HG02852 (cell line): ENCODE measurements around the gene THBD.

Experiments
- ATAC-seq: cut with Tn5 transposase; IDR thresholded peaks from one replicate; pipeline ENCODE4 v1.9.1; 2021; ENCODE audit warnings: mild to moderate bottlenecking, moderate library complexity; ENCODE audit not compliant: unreplicated experiment

The THBD gene

DNA sequence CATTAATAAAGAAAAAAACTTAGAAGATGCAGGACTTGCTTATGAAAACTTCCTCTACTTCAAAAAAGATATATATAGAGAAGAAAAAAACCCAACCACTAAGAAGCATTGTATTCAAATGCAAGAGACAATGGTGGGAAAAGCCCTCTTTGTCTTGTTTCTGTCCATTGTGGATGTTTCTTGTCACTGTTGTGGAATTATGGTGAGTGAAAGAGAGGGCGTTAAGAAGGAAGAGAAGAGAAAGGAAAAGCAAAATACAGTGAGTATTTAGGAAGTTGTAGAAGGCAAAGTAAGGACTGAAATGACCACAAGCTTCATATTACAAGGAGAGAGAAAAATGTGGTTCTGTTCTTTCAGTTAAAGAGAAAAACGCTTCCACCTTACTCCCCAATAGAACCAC lies 14.1 kb upstream of the THBD start:
- ATAC-seq: no peak

DNA sequence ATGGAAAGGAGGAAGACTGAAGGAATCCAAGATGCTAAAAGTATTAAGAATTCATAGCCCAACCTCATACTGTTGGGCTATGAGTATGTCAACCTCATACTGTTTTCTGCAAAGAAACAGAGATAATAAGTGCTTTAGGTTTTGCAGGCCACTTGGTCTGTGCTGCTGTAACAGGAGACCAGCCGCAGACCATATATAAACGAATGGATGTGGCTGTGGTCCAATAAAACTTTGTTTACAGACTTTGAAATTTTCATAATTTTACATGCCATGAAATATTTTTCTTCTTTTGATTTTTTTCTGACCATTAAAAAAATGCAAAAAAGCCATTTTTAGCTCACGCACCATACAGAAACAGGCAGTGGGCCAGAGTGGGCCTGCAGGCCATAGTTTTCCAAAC lies 13.7 kb upstream of the THBD start:
- ATAC-seq: no peak

DNA sequence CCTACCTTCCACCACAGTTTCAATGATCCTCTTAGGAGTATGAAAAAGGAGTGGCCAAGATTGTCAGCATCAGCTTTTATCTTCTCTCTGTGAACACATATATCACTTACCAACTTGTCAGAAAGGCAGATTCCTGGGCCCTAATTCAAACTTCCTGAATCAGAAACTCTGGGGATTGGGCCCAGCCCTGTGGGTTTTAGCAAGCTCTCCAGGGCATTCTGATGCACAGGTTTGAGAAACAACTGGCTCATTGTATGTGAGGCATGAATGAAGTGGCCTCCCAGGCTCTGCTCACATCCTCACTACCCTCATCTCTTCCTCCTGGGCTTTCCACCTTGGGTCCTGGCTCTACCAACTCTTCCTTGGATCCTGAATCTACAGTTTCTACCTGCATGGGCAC lies 13.2 kb upstream of the THBD start:
- ATAC-seq: no peak

DNA sequence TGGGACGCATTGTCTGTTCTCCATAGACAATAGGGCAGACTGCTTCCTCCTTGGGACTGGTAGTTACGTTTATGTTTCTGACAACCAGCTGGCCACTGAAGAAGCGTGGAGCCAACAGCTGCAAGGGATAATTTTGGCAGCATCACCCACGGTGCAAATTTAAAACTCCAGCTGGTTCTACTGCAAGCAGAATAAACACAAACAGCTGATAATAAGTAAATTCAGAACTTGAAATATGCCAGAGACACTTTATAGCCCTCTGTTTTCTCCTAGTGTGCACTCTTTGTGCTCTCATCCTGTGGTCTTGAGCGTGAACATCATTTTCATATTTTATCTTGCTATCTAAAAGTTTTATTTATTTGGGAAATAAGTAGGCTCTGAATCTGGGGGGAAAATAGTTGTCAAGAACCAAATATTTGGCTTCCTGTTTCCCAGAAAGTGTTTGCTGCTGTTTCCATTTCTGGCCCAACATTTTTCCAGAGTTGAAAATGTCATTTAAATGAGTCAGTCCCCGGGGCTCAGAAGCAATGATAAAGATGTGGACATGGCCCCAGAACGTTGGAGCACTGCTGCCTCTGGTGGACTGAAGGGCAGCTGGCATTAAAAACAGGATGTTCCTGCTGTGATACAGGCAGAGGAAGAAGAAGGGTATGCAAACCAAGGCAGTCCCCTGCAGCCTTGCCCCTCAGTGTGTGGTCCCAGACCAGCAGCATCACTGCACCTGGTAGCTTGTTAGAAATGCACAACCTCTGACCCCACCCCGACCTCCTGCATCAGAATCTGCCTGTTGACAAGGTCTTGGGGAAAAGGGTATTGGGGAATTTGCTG lies 12.5 kb upstream of the THBD start:
- no peak for ATAC-seq

DNA sequence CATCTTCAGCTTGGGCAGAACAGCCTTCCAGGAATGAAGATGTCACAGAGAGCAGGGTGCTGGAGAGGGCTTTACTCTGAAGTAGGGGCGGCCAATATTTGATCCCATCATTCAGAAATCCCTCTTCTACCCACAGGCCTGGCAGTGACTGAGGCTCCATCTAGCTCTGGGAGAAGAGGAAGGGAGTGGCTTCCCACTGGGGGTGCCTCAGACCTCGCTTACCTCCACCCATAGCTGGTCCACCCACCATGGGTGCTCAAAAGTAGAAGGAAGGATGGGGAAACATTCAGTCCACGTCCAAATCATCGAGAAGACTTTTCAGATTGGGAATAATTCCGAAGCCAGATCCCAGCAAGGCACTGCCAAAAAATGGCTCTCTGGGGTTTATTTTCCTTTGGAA lies 11.8 kb upstream of the THBD start:
- ATAC-seq: no peak

DNA sequence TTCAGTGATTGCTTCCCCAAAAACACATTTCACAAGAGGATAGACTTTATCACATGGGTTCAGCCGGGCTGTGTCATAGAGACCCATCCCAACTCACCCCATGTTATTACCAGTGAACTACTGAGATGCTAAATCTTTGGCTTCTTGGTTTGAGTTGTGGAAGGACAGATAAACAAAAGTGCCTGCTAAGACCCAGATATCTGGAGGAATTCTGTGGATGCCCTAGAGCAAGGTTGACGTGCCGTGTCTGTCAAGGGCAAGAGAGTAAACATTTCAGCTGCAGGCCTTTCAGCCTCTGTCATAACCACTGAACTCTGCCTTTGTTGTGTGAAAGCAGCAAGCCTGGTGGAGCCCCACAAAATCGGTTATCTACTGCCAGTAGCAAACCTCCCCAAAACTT lies 11.2 kb upstream of the THBD start:
- no peak for ATAC-seq

DNA sequence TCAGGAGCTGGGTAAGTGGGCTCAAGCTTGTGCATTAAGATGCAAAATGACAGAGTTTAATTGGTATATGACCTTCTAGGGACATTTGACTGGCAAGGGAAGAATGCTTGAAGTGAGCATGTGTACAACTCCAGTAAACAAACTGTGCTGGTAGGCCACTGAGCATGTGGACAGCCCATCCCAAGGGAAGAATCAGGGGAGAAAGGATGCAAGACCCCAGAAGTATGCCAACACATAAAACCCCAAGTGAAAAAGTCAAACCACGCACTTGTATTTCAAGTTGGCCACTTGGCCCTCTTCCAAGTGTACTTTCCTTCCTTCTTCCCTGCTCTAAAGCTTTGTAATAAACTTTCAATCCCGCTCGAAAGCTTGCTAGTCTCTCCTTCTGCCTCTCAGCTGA lies 10.4 kb upstream of the THBD start:
- no peak for ATAC-seq

DNA sequence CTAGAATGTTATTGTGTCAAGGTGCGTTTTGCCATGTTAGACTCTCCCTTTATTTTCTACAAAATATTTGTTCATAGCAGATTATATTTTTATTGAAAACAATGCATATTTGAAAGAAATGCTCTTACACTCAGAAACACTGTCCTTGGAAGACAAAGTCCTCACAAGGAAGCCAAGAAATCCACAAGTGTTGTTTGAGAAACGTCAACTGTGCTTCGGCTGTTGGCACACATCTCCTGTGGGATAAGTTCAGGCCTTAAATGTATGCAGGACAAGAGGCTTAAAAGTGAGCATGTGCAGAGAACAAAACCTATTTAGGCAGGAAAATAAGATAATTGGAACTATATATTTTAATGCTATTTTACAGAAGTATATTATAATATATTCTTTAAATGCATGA lies 9.5 kb upstream of the THBD start:
- ATAC-seq: no peak

DNA sequence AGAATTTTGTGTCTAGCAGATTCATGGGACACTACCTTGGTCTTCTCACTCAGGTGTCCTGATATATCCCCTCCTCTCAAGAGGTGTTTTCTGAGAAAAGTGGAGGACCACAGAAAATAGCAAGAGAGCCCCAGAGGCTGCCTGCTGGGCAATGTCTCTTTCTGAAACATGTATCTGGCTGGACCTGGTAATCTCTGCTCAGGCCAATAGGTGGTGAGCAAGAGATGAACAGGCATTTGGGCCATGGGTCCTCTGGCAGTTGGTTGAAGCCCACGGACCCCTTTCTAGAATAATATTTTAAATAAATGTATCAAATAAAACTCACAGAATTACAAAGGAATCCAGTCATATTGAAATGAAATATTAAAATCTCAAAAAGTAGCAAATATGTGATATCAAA lies 8.8 kb upstream of the THBD start:
- no peak for ATAC-seq

DNA sequence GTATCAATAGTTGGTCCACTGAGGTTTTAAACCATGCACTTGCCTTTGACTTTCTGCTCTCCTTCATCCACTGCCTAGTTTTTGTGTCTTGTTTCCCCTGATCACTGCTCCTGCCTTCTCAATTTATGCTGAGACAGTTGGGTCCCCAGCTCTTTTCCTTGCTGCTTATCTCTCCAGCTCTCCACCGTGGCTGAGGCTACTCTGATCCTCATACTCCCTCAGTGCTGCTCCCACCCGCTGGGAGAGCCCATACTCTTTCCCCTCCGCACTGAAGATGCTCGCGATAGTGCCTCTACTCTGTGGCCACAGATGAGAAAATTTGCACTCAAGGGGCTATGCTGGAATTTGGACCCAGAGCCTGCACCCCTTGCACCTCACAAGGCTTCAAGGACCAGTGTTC lies 3.4 kb upstream of the THBD start:
- no peak for ATAC-seq

DNA sequence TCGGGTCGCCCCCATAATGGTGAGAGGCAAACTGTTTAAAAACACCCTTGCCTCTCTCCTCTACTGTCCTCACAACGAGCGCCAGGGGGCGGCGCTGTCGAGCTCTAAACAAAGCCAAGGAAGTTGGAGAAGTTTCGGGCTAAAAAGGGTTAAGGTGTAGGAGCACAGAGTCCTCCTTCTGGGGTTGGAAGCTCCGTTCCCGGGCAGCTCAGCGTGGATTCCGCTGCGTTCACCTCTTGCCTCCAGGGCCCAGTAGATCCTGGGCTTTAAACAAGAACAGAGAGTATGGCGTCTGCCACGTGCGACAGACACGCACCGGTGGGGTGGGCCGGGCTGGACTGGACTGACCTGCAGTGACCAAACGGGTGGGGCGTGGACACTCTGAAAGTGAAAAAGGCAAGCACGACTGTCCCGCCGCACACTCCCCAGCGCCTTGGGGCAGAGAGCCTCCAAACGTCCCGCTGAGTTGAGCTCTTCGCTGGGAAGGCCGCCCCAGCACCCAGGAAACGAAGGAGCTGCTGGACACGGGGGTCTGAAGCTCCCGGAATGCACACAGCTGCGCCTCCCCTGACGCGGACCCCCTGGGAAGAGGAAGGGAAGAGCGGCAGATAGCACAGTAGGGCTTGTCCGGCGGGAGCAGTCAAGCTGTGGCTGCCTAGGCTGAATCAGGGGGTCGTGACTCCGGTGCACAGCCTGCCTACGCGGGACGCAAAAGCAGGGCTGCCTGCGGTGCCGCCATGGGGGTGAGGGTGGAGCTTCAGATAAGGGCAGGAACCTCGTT lies 1.6 kb upstream of the THBD start:
- ATAC-seq: no peak

DNA sequence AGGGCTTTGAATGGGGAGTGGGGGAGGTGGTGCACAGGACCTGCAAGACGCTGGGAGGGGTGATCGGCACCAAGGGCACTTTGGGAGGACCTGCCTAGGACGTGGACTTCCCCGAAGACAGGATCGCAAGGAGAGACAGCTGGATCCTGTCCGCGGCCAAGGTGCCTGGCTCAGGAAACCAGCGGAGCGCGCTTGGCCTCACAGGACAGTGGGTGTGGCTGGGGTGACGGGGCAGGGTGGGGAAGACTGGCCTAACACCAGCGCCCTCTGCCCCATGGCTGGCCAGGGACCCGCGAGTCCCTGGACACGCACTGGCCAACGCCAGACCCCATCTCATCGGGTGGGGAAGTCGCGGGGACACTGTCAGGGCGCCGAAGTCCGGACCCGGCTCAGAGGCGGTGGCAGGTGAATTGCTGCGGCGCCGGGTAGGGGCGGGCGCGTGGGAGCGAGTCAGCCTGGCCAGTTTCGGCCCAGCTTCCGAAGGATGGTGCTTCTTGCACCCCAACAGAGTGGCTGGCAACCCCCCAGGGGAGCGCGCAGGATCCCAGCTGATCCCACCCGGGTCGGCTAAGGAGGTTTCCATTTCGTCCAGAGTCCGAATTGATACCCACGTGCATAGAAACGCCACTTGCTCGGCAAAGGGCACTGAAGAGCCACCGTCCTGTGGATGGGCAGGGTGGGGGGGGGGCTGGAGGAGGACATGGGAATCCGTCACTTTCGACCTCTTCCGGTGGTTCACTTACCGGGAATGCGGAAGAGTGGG lies 785 bp upstream of the THBD start:
- no peak for ATAC-seq

DNA sequence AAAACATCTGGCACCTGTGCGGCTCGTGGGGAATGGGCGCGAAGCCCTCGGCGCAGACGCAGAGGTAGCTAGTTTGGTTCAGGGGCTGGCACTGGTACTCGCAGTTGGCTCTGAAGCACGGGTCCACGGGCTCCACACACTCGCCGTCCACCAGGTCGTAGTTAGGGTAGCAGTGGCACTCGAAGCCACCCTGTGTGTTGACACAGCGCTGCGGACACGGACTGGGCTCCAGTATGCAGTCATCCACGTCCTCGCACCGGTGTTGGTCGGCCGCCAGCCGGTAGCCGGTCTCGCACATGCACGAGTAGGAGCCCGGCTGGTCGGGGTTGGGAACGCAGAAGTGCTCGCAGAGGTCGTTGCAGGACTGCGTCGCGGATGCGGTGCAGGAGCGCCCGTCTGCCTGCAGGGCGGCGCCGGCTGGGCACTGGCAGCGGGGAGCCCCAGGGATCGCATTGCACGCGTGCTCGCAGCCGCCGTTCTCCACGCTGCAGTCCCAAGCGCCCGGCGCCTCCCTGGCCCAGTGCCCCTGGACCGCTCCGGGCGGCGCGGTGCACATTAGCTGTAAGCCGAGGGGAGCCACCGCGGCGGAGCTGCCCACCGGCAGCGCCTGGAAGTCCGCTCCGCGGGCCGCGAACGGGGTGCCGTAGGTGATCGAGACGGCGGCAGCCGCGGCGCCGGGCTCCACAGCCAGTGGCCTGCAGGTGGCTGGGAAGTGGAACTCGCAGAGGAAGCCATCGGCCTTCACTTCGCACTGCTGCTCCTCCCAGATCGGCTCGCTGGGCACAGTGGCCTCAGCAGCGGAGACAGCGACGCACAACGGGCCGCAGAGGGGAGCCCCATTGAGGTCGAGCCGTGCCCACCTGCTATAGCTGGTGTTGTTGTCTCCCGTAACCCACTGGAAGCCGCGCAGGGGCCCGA lies 930 bp downstream of the THBD start:
- no peak for ATAC-seq

DNA sequence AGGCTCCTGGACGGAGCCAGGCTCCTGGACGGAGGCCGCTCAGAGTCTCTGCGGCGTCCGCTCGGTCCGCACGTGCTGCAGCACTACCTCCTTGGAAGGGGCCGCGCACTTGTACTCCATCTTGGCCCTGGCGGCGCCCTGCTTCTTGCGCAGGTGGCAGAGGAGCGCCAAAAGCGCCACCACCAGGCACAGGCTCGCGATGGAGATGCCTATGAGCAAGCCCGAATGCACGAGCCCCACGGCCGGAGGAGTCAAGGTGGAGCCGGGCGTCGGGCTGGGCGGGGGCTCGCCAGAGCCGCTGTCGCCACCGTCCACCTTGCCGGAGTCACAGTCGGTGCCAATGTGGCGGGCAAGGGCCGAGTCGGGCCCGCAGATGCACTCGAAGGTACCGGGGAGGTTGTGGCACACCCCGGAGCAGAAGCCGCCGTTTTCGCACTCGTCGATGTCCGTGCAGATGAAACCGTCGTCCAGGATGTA lies 1.7 kb downstream of the THBD start:
- no peak for ATAC-seq

DNA sequence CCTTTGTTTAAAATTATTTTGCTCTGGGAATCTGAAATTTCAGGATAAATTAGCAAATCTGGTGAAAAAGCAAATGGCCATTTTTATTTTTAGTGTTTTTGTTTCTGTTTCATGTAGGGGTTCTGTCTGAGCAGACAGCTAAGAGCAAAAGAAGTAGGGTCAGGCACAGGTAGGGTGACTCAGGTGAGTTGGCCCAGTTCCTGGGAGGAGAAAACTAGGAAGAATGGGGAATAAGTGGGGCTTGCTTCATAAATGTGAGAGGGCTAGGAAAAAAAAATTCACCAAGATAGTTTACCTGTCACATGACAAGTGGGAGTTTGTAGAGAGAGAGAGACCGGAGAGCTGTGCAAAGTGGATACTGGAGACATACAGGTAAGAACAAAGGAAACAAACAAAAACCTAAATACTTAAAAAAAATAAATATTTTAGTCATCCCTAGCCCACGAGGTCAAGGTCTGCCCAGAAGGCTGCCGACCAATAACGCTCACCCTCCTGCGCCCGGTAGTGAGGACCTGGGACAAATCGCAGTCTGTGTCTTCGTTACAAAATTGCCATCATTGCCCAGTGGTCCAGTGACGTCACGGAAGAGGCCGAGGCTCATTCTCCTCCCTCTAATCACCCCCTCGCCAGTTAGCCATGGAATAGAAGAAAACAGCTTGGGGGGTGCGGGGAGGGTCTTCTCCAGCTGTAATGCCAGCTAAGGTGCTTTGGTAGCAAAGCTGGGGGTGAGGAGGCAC lies 2.3 kb downstream of the THBD start:
- ATAC-seq: no peak

DNA sequence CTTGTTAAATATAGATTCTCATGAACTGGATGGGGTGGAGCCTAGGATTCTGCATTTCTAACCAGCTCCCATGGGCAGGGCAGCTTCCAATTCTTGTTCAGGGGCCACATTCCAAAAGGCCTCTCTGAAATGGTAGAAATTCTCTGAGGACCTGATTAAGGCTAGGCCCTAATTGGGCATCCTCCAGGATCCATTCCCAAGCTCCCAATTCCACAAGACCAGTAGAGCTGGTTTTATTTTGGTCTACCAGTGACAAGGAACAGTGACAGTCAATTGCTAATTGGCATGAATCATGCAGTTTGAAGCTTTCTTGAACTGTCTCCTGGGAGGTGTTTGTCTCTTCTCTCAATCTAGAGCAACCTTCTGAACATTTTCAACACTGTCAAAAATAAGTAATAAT lies 3.0 kb downstream of the THBD start:
- ATAC-seq: no peak

DNA sequence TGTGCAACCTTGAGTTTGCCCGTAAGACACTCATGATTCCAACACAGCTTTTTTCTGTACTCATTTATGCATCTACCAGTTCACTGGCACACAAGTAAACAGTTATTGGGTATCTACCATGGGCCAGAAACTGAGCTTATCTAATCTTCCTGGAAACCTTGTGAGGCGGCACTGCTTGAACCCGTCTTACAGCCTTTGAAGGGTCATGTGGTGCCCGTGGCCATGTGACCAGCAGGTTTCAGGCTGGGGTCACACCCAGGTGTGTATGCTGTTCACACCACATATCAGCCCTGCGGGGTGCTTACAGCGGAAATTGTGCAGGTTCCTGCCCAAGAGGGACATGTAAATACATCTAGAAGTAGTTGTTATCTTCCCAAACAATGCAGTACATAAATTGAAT lies 6.1 kb downstream of the THBD start:
- no peak for ATAC-seq

DNA sequence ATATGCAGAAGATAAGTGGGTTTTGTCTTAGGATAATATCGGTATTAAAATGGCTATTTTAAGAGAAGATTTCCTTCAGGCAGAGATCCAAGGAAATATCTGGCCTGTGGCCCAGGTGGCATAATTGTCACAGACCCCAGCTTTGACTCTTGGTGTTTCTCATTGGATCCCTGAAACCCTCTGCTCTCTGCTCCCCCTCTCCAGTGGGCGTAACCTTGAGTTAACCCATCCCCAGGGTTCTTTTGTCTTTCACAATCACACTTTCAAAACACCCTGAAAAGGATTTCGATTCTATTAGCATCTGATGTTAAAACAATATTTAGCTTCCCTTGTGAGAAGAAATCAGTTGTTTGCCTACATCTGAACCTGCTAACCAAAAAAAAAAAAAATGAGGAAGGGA lies 7.2 kb downstream of the THBD start:
- no peak for ATAC-seq

DNA sequence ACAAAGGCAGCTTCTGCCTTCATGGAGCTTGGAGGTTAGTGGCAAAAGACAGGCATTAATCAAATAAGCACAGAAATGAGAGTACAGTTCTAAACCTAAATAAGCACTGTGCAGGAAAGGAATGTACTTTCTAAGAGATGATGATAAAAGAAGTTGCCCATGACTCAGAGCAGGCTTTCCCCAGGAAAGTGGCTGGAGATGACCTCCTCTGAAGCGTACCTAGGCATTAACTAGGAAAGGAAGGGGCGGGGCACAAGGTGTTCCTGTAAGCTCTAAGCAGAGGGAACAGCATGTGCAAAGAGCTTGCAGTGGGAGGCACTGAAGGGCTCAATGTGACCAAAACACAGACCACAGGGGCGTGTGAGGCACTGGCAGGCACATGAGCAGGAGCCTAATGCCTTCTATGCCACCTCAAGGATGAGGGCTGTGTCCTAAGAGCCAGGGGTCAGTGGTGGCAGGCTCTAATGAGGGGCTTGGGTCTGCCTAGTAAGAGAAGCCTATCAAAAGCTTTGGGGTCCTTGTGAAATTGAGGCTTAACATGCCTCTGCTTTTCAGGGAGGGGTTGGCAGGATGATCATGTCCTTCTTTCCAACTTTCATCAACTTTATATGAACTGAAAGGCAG lies 9.5 kb downstream of the THBD start:
- no peak for ATAC-seq
